Osteocyte (in vitro differentiated cells): ENCODE results near the gene KLHL1. TPM values are rescaled to one million over a fixed set of nuclear protein-coding genes. Genes with fewer than 3 reads are reported as not detected.

Source experiments
- DNase-seq: peaks from one replicate; pipeline ENCODE4 v3.0.0; 2021; ENCODE audit warnings: mixed read lengths; ENCODE audit not compliant: unreplicated experiment; ENCODE audit errors: extremely low spot score
- H3K27ac Mint-ChIP-seq: one replicate; pipeline ENCODE4 v1.8.0; 2021; ENCODE audit warnings: mild to moderate bottlenecking, mixed read lengths; ENCODE audit not compliant: unreplicated experiment
- H3K27me3 Mint-ChIP-seq: one replicate; pipeline ENCODE4 v1.8.0; 2021; ENCODE audit warnings: mixed read lengths; ENCODE audit not compliant: unreplicated experiment
- H3K36me3 Mint-ChIP-seq: one replicate; pipeline ENCODE4 v1.8.0; 2021; ENCODE audit warnings: mixed read lengths; ENCODE audit not compliant: unreplicated experiment
- H3K4me1 Mint-ChIP-seq: one replicate; pipeline ENCODE4 v1.8.0; 2021; ENCODE audit warnings: mixed read lengths; ENCODE audit not compliant: unreplicated experiment
- H3K4me3 Mint-ChIP-seq: one replicate; pipeline ENCODE4 v1.8.0; 2021; ENCODE audit warnings: mild to moderate bottlenecking, moderate library complexity, mixed read lengths; ENCODE audit not compliant: unreplicated experiment
- H3K9me3 Mint-ChIP-seq: one replicate; pipeline ENCODE4 v1.8.0; 2021; ENCODE audit warnings: mixed read lengths; ENCODE audit not compliant: unreplicated experiment
- CTCF ChIP-seq: fragments of 200-600 bp; sonication (generic); IDR thresholded peaks from 2 replicates; pipeline ENCODE4 v1.5.0; 2021; ENCODE audit warnings: antibody characterized with exemption, mild to moderate bottlenecking, moderate library complexity
- total RNA-seq: library from RNA; stranded (reverse); gene quantifications from 2 replicates; pipeline ENCODE4 v1.2.1, GENCODE V29; 2021

Gene KLHL1
- total RNA-seq, 1 donor from 2014 or later = not detected

DNA sequence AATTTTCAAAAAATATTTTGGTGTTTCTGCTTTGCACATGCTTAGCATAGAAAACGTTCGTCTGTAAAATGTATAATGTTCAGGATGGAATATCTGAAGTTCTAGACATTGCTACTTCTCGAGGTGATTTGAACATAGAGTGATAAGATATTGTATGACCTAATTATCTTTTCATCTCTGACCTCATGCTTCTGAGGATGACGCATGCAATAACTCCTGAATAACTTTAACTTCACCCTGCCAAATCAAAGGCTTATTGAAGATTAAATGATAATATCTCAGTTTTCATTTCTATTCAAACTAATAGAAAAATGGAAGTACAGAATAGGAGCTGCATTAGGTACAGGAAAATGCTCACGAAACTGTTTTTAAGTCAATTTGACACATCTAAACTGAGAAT lies 151.4 kb downstream of the KLHL1 start:
- Mint-ChIP-seq H3K9me3 (no peaks in the 10 kb centered on the region), H3K4me3 (no peak overlapping the region), H3K4me1 (no peaks in the 10 kb centered on the region), H3K27ac (no peak overlapping the region), H3K36me3 (no peaks in the 10 kb centered on the region), H3K27me3 (no peaks in the 10 kb centered on the region)
- DNase-seq = no peak
- no peak for TF ChIP-seq CTCF

GRCh38 chr13:69956349-69956748 lies 151.9 kb downstream of the KLHL1 start:
- Mint-ChIP-seq H3K36me3 (no peaks in the 10 kb centered on the region), H3K4me1 (no peaks in the 10 kb centered on the region), H3K4me3 (no peak overlapping the region), H3K27ac (no peak overlapping the region), H3K9me3 (no peaks in the 10 kb centered on the region), H3K27me3 (no peaks in the 10 kb centered on the region)
- DNase-seq = no peak
- no peak for TF ChIP-seq CTCF

DNA sequence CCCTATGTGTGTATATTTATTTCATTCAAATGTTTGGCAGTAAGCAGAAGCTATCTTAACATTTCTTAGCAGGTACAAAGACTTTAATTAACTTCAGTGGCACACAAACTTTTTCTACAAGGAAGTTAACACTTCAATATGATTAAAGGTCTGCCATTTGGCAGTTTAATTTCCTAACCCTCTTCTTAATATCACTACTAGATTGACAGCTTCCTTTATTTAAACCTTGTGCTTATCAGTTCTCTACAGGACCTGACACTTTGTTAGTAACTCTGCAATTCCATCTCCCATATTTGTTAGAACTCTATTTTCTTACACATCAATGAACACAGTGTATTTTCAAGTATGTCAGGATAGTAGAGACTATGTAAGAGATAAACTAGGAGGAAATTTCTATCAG lies 153.0 kb downstream of the KLHL1 start:
- Mint-ChIP-seq H3K27me3 (no peaks in the 10 kb centered on the region), H3K4me3 (no peak overlapping the region), H3K9me3 (peaks cover 3% of the 10 kb centered on the region), H3K27ac (no peak overlapping the region), H3K4me1 (no peaks in the 10 kb centered on the region), H3K36me3 (no peaks in the 10 kb centered on the region)
- no peak for DNase-seq
- TF ChIP-seq CTCF = no peak

GRCh38 chr13:69951412-69951811 lies 156.8 kb downstream of the KLHL1 start:
- no peak for TF ChIP-seq CTCF
- H3K27me3 Mint-ChIP-seq = no peaks in the 10 kb centered on the region
- peaks cover 4% of the 10 kb centered on the region for H3K9me3 Mint-ChIP-seq
- no peaks in the 10 kb centered on the region for H3K4me1 Mint-ChIP-seq
- no peaks in the 10 kb centered on the region for H3K36me3 Mint-ChIP-seq
- H3K27ac Mint-ChIP-seq = no peak overlapping the region
- no peak overlapping the region for H3K4me3 Mint-ChIP-seq
- DNase-seq = no peak

GRCh38 chr13:69950160-69950559 lies 158.1 kb downstream of the KLHL1 start:
- Mint-ChIP-seq H3K4me1 (no peaks in the 10 kb centered on the region), H3K9me3 (peaks cover 4% of the 10 kb centered on the region), H3K4me3 (no peak overlapping the region), H3K27ac (no peak overlapping the region), H3K36me3 (no peaks in the 10 kb centered on the region), H3K27me3 (no peaks in the 10 kb centered on the region)
- DNase-seq = no peak
- TF ChIP-seq CTCF = no peak
